SHP77 (cell line): ENCODE results near the gene ZFX.
"Not testable (repeated sequence)": the region's sequence is repeated elsewhere in the genome, so short reads cannot be mapped to it uniquely, and the experiment has no call there.

Experiments
- DNase-seq, 2 experiments: peaks; one replicate each; lab custom pipeline; 2025; lab: John Stamatoyannopoulos, UW

Gene ZFX

GRCh38 chrX:24153178-24153795 lies 3.8 kb downstream of the ZFX start:
- no peak for DNase-seq

GRCh38 chrX:24153796-24154189 lies 4.3 kb downstream of the ZFX start:
- no peak for DNase-seq

- no peak for DNase-seq
These were observed 5.0 kb downstream of the ZFX start for GRCh38 chrX:24154490-24155034.

DNA sequence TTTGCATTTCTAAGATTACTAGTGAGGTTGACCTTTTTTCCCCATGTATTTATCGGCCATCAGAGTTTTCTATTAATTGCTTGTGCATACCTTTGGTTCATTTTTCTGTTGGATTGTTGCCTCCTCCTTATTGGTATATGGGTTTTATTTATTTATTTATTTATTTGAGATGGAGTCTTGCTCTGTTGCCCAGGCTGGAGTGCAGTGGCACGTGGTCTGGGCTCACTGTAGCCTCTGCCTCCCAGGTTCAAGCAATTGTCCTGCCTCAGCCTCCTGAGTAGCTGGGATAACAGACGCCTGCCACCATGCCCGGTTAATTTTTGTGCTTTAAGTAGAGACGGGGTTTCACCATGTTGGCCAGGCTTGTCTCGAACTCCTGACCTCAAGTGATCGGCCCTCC lies 6.2 kb downstream of the ZFX start:
- not testable (repeated sequence) for DNase-seq

DNA sequence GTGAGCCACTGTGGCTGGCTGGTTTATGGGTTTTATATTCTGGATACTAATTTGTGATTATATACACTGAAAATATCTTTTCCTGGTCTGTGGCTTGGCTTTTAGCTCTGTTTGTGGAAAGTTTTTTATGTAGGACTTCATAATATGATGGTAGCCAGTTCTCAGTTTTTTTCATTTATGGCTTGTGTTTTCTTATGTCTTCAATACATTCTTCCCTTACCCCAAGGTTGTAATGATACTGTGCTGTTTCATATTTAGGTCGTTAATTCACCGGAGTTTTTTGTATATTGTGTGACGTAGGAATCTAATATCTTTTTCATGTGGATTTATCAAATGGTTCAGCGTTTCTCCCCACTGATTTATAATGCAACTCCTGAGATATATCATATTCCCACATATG lies 6.6 kb downstream of the ZFX start:
- DNase-seq, result no peak

DNA sequence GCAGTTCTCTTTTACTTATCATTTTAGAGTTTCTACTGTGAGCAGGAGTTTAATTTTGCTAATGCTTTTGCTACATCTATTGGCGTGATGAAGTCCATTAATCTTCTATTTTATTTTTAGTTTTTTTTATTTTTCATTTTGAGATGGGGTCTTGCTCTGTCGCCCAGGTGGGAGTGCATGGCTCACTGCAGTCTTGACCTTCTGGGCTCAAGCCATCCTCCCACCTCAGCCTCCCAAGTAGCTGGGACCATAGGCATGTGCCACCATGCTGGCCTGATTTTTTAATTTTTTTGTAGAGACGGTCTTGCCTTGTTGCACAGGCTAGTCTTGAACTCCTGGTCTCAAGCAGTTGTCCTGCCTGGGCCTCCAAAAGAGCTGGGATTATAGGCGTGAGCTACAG lies 9.4 kb downstream of the ZFX start:
- DNase-seq, result no peak

DNA sequence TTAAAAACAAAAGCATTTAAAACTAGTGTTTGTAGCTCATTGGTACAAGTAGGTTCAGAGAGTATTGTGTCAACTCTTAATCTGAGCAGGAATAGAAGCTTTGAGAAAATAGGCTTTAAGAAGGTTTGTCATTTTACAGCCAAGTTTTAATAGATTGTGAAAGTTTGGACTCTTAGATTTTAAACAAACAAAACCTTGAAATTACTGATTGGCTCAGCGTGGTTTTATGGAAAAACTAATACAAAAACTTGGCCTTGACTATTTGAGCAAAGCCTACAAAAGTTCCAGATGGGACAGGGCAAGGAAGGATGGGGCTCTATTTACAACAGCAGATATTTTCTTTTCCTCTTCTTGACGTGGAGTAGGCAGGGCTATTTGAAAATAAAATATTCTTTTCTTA lies 16.5 kb downstream of the ZFX start:
- DNase-seq, result no peak

DNA sequence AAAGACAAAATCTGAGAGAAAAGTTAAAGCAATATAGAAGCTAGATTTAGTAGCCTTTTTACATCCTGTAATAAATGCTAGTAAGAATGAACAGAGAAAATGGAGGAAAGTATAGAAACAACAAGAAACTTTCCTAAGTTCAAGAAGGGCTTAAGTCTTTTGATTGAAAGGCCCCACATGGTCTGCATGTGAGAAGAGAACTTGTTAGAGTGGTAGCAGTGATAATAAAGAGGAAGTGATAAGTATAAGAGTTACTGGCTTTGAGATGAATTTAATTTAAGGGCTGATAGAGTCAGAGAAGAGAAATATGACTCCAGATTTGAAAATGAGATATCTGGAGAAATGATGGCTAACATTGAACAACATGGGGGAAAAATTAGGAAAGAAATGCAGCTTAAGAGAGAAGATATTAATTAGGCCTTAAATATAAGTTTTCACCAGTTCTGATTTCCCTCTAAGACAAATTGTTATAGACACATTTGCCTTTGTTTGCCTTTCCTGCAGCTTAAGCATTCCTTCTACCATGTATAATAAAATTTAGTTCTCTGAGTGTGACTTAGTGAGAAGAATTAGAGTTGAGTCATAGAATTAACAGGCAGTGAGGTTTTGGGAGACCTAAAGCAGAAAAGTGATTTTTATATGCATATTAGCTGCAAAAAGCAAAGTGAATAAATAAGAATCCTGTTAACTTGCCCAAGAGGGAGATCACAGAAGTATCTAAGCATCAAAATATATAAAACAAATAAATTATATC lies 18.4 kb downstream of the ZFX start:
- DNase-seq, result no peak

- DNase-seq, result no peak
These were observed 19.3 kb downstream of the ZFX start for GRCh38 chrX:24168807-24169206.

DNA sequence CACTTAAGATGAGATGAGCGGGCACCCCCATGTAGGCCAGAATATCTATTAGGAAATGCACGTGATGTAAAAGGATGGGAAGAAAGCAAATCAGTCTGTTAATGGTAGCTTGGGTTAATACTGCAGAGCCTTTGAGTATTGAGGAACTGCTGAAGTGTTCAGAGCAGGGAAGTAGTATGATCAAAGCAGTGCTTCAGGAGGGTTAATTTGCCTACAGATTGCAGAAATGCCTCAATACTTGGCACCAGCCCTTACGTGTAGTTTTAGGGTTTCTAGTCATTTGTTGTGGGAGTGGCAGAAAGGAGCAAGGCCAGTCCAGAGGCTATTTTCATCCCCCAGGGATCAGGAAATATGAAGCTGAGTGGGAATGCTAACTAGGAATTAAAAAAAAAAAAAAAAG lies 19.7 kb downstream of the ZFX start:
- no peak for DNase-seq

DNA sequence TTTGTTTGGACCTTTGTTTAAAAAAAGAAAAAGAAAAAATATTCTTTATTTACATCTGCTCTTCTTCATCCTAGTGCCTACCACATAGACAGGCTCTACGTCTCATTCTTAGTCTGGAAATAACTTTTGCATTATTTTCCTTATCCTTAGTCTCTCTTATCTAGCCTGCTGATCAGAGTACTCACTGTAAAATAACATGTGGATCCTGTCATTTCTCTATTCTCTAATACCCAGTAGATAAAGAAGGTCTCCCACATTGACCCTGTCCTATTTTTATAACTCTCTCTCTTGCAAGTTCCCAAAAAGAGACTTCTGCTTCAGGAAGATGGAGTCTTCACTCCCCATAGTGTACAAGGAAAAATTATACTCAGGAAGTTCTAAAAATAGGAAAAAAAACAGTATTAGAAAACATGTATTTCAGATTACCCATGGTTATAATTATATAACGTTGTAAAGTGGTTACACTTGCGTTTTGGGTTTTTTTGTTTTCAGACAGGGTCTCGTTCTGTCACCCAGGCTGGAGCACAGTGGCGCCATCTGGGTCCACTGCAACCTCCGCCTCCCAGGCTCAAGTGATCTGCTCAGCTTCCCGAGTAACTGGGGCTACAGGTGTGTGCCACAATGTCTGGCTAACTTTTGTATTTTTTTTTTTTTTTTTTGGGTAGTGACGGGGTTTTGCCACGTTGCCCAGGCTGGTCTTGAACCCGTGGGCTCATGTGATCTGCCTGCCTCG lies 23.8 kb downstream of the ZFX start:
- no peak for DNase-seq

GRCh38 chrX:24175276-24175675 lies 25.7 kb downstream of the ZFX start:
- no peak for DNase-seq

- no peak for DNase-seq
These were observed 28.9 kb downstream of the ZFX start for GRCh38 chrX:24178441-24178840.

- no peak for DNase-seq
These were observed 34.5 kb downstream of the ZFX start for GRCh38 chrX:24184018-24184417.

DNA sequence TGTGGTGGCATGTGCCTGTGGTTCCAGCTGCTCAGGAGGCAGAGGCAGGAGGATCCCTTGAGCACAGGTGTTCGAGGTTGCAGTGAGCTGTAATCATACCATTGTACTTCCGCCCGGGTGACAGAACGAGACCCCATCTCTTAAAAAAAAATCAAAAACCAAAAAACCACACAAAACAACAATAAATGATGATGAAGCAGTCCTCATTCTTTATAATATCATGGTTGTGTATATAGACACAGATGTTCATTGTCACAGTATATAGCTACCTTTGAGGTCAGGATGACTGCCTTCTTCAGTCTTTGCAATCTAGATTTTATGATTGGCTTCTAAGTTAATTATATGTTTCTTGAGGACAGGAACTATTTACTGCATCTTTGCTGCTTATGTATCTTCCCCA lies 37.0 kb downstream of the ZFX start:
- DNase-seq, result no peak

GRCh38 chrX:24186986-24187385 lies 37.5 kb downstream of the ZFX start:
- no peak for DNase-seq

DNA sequence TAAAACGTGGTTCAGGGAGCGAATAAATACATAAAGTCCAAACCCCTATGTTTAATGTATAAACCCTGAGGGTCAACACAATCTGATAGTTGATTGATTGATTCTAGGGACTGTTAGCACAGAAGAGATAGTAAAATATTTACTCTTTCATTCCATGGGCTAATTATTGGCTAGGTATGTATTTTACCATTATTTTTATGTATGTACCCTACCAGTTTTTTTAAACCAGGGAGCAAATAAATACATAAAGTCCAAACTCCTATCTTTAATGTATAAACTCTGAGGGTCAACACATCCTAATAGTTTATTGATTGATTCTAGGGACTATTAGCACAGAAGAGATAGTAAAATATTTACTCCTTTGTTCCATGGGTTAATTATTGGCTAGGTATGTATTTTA lies 40.0 kb downstream of the ZFX start:
- DNase-seq, result no peak

GRCh38 chrX:24190500-24191156 lies 41.1 kb downstream of the ZFX start:
- DNase-seq, result no peak

- no peak for DNase-seq
These were observed 47.0 kb downstream of the ZFX start for GRCh38 chrX:24196509-24196908.

DNA sequence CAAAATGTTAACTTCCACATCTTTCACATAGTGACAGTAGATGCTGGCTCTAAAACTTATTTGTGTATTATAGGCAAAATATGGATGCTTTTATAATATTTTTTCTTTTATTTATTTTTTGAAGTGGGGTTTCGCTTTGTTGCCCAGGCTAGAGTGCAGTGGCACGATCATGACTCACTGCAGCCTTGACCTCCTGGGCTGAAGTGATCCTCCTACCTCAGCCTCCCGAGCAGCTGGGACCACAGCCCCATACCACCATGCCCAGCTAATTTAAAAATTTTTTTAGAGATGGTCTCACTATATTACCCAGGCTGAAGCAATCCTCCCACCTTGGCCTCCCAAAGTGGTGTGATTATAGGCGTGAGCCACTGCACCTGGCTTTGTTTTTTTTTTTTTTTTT lies 48.6 kb downstream of the ZFX start:
- no peak for DNase-seq

GRCh38 chrX:24200133-24200532 lies 50.6 kb downstream of the ZFX start:
- DNase-seq, result no peak

DNA sequence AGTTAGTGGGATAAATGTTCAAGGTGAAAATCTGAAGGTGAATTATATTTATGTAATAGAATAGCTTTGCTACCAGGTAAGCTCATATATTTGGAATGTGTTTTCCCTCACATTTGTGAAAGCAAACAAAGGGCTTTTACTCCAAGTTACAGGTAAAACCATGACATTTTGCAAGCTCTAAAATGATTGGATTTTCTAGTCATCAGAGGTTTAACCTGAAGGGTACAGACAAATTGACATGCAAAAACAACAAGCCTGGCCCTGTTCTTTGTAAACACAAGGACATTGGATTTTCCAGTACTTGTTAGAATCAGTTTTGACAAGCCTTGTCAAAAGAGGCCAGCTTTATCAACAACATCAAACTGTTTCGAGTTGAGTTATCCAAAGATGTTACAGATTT lies 51.7 kb downstream of the ZFX start:
- DNase-seq, result no peak
